Liver (tissue), 9 donors: ENCODE results near the gene FANCE. TPM values are rescaled to one million over a fixed set of nuclear protein-coding genes. Genes with fewer than 3 reads are reported as not detected.

Source experiments
- DNase-seq: peaks from one replicate; pipeline ENCODE4 v3.0.0-alpha.2; 2017; ENCODE audit warnings: low spot score
- H3K27ac ChIP-seq, 2 donors: one replicate each; pipeline ENCODE4 v1.7.0; 2013; ENCODE audit warnings: inconsistent platforms in 2 of 2, low read length in 2 of 2, control low read depth in 1 of 2, low read depth in 1 of 2, mild to moderate bottlenecking in 1 of 2
- H3K27me3 ChIP-seq, 4 donors: one replicate each; pipeline versions ENCODE4 v1.6.1 to v1.7.0; 2013; ENCODE audit warnings: low read length in 3 of 4, inconsistent platforms in 1 of 4, mild to moderate bottlenecking in 1 of 4, moderate library complexity in 1 of 4; ENCODE audit not compliant: control insufficient read depth in 4 of 4, insufficient read depth in 4 of 4
- H3K36me3 ChIP-seq, 4 donors: one replicate each; pipeline versions ENCODE4 v1.6.1 to v1.7.0; 2013; ENCODE audit warnings: low read length in 3 of 4, mild to moderate bottlenecking in 3 of 4, low read depth in 1 of 4, moderate library complexity in 1 of 4; ENCODE audit not compliant: control insufficient read depth in 4 of 4, insufficient read depth in 3 of 4
- H3K4me1 ChIP-seq, 4 donors: one replicate each; pipeline versions ENCODE4 v1.6.1 to v1.7.0; 2013; ENCODE audit warnings: low read length in 3 of 4, mild to moderate bottlenecking in 3 of 4, moderate library complexity in 1 of 4; ENCODE audit not compliant: control insufficient read depth in 4 of 4, insufficient read depth in 4 of 4
- H3K4me3 ChIP-seq, 3 donors: one replicate each; pipeline versions ENCODE4 v1.6.1 to v1.7.0; 2013; ENCODE audit warnings: low read length in 3 of 3, control low read depth in 1 of 3, low read depth in 1 of 3, mild to moderate bottlenecking in 1 of 3
- H3K9ac ChIP-seq, 2 donors: one replicate each; pipeline ENCODE4 v1.7.0; 2013; ENCODE audit warnings: low read length in 2 of 2, mild to moderate bottlenecking in 2 of 2, moderate library complexity in 2 of 2, control low read depth in 1 of 2, low read depth in 1 of 2
- H3K9me3 ChIP-seq, 4 donors: one replicate each; pipeline versions ENCODE4 v1.6.1 to v1.7.0; 2013; ENCODE audit warnings: low read length in 3 of 4; ENCODE audit not compliant: control insufficient read depth in 4 of 4
- CTCF ChIP-seq: fragments of 150-350 bp; IDR thresholded peaks from 2 replicates; pipeline ENCODE4 v1.5.1; 2017; ENCODE audit warnings: improper control_type of control experiment, low read depth, low read length; ENCODE audit not compliant: missing input control
- FOXA2 ChIP-seq: IDR thresholded peaks from 2 replicates; pipeline ENCODE4 v1.6.1; 2016; ENCODE audit warnings: antibody characterized with exemption
- GABPA ChIP-seq, 2 donors: IDR thresholded peaks in 1 of 2; conservative IDR thresholded peaks in 1 of 2; 2 replicates each; pipeline ENCODE4 v1.6.1; 2016; ENCODE audit warnings: antibody characterized with exemption in 2 of 2, mild to moderate bottlenecking in 1 of 2, moderate library complexity in 1 of 2
- HNF4A ChIP-seq, 2 donors: conservative IDR thresholded peaks; 2 replicates each; pipeline ENCODE4 v1.6.1; 2016; ENCODE audit warnings: antibody characterized with exemption in 2 of 2, mild to moderate bottlenecking in 2 of 2
- JUND ChIP-seq, 2 donors: IDR thresholded peaks; 2 replicates each; pipeline ENCODE4 v1.6.1; 2016; ENCODE audit warnings: antibody characterized with exemption in 2 of 2
- NR2F2 ChIP-seq: IDR thresholded peaks from 2 replicates; pipeline ENCODE4 v1.6.1; 2016; ENCODE audit warnings: antibody characterized with exemption
- RAD21 ChIP-seq, 2 donors: IDR thresholded peaks; 2 replicates each; pipeline ENCODE4 v1.6.1; 2016; ENCODE audit warnings: antibody characterized with exemption in 2 of 2, mild to moderate bottlenecking in 2 of 2
- RXRA ChIP-seq, 2 donors: IDR thresholded peaks; 2 replicates each; pipeline ENCODE4 v1.6.1; 2017 to 2018; ENCODE audit warnings: antibody characterized with exemption in 2 of 2, mild to moderate bottlenecking in 1 of 2
- SP1 ChIP-seq: IDR thresholded peaks from 2 replicates; pipeline ENCODE4 v1.6.1; 2018; ENCODE audit warnings: antibody characterized with exemption, mild to moderate bottlenecking
- YY1 ChIP-seq: IDR thresholded peaks from 2 replicates; pipeline ENCODE4 v1.6.1; 2016; ENCODE audit warnings: antibody characterized with exemption, mild to moderate bottlenecking
- WGBS: extraction: QIAGEN DNeasy Blood & Tissue Kit; methylation state at CpG from one replicate; pipeline ENCODE4 v1.1.7; 2013; 5-methylcytosine and 5-hydroxymethylcytosine counted together
- polyA plus RNA-seq, 2 donors: library from polyadenylated mRNA; stranded (reverse) in 1 of 2; unstranded in 1 of 2; fragments of 200-250 nt in 1 of 2; fragments of >200 nt in 1 of 2; fragmentation: Nextera tagmentation in 1 of 2; extraction: Ambion mirVana in 1 of 2; gene quantifications; one replicate each; pipeline versions ENCODE4 v1.2.1 to v1.2.3, GENCODE V29; 2013 to 2015
- total RNA-seq, 2 donors: library from RNA; depleted of rRNA; stranded (reverse); fragments of >200 nt; gene quantifications; one replicate each; pipeline ENCODE4 v1.2.3, GENCODE V29; 2014
- TF ChIP-seq, protein P1 (sequence below): IDR thresholded peaks from 2 replicates; pipeline ENCODE4 v1.6.1; 2016; ENCODE audit warnings: antibody characterized with exemption
- TF ChIP-seq, protein P2 (sequence below): IDR thresholded peaks from 2 replicates; pipeline ENCODE4 v1.6.1; 2016; ENCODE audit warnings: antibody characterized with exemption
- donor health status: healthy.
- donor health status: healthy.
- donor health status: healthy.
- donor health status: healthy.
- donor health status: healthy.

FANCE gene, protein sequence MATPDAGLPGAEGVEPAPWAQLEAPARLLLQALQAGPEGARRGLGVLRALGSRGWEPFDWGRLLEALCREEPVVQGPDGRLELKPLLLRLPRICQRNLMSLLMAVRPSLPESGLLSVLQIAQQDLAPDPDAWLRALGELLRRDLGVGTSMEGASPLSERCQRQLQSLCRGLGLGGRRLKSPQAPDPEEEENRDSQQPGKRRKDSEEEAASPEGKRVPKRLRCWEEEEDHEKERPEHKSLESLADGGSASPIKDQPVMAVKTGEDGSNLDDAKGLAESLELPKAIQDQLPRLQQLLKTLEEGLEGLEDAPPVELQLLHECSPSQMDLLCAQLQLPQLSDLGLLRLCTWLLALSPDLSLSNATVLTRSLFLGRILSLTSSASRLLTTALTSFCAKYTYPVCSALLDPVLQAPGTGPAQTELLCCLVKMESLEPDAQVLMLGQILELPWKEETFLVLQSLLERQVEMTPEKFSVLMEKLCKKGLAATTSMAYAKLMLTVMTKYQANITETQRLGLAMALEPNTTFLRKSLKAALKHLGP
- total RNA-seq (1 to 10 TPM in 1 of 2 donors, under 1 TPM in 1; 0.84 to 4.2 TPM), polyA plus RNA-seq (under 1 TPM; 0.11 to 0.74 TPM)

DNA sequence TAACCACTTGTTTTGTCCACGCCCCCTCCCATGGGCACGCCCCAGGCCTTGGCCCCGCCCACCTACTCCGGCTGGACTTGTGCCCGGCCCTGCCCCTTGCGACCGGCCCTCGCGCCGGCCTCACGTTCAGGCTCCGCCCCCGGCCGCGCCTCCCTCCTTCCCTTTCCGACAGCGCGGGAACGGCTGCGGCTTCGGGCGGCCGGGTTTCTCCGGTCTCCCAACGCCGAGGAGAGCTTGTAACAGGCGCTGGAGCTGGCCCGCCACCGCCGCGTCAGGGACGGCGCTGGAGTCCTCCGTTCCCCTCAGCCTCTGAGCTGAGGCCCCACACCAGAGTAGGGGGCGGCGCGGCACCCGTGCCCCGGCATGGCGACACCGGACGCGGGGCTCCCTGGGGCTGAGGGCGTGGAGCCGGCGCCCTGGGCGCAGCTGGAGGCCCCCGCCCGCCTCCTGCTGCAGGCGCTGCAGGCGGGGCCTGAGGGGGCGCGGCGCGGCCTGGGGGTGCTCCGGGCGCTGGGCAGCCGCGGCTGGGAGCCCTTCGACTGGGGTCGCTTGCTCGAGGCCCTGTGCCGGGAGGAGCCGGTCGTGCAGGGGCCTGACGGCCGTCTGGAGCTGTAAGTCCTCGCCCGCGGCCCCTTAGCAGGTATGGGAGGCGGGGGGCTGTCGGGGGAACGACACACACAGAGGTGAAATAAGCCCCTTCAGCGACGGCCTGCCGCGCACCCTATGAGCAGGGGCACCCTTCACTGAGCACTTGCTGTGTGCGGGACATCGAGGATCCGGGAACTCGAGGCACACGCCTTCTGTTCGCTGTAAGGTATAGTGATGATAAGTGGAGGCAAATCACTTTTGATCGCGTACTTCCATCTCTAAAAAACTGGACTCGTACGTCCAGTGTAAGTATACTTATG, at the start of gene FANCE:
Gene FANCE (plus strand): TSS at position 156 of the 908 bp plus-strand sequence. CDS start 208 bp downstream, at position 364.
- Histone ChIP-seq H3K4me3 (peak within 1 kb of the TSS; percentile 25 to 72 (median 37)), H3K9me3 (no peaks in the 10 kb centered on the region), H3K4me1 (peaks cover 5 to 19% (median 14%) of the 10 kb centered on the region in 4 donors), H3K9ac (peak within 1 kb of the TSS in 1 of 2 donors; percentile 30), H3K27me3 (no peaks in the 10 kb centered on the region), H3K27ac (peak within 1 kb of the TSS in 1 of 2 donors; percentile 52), H3K36me3 (no peaks in the 10 kb centered on the region)
- 6% methylated on average over 87 of the region's 87 CpGs for WGBS
- TF ChIP-seq YY1 = peak; percentile 18
- no peak for TF ChIP-seq JUND (IDR thresholded peaks at IDR 0.05)
- TF ChIP-seq RXRA (IDR thresholded peaks at IDR 0.05) = no peak
- TF ChIP-seq RAD21 (IDR thresholded peaks at IDR 0.05) = peak; percentile 19 to 44
- peak in 1 of 2 donors; percentile 25 for TF ChIP-seq GABPA (IDR thresholded peaks at IDR 0.05 in 1 of 2, conservative IDR thresholded peaks at IDR 0.05 in 1 of 2)
- TF ChIP-seq SP1 = peak; percentile 22
- TF ChIP-seq NR2F2 = no peak
- TF ChIP-seq, protein P1, sequence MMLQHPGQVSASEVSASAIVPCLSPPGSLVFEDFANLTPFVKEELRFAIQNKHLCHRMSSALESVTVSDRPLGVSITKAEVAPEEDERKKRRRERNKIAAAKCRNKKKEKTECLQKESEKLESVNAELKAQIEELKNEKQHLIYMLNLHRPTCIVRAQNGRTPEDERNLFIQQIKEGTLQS = no peak
- TF ChIP-seq CTCF = no peak
- DNase-seq = peak; percentile 100

- Histone ChIP-seq H3K9ac (no peak overlapping the region), H3K4me1 (peaks cover 11 to 38% (median 33%) of the 10 kb centered on the region in 4 donors), H3K4me3 (no peak overlapping the region), H3K27ac (peak overlapping the region in 1 of 2 donors; percentile 78), H3K27me3 (no peaks in the 10 kb centered on the region), H3K9me3 (no peaks in the 10 kb centered on the region), H3K36me3 (no peaks in the 10 kb centered on the region)
- WGBS = 51% methylated on average over 5 of the region's 5 CpGs
- TF ChIP-seq HNF4A (conservative IDR thresholded peaks at IDR 0.05) (no peak), RXRA (IDR thresholded peaks at IDR 0.05) (no peak), NR2F2 (no peak), FOXA2 (no peak), GABPA (IDR thresholded peaks at IDR 0.05 in 1 of 2, conservative IDR thresholded peaks at IDR 0.05 in 1 of 2) (no peak)
- TF ChIP-seq, protein P2, sequence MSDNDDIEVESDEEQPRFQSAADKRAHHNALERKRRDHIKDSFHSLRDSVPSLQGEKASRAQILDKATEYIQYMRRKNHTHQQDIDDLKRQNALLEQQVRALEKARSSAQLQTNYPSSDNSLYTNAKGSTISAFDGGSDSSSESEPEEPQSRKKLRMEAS = no peak
- TF ChIP-seq, protein P1 = no peak
- no peak for DNase-seq
Observed at GRCh38 chr6:35402856-35403191, 49.3 kb upstream of the FANCE start.
